Ishikawa (cell line): ENCODE results near the gene ETDB.

ENCODE experiments used
- CEBPB ChIP-seq: IDR thresholded peaks from 2 replicates; pipeline ENCODE4 v1.6.1; 2012
- CREB1 ChIP-seq: IDR thresholded peaks from 2 replicates; pipeline ENCODE4 v1.6.1; 2012; ENCODE audit warnings: low read depth
- EGR1 ChIP-seq: IDR thresholded peaks from 2 replicates; pipeline ENCODE4 v1.6.1; 2012
- EP300 ChIP-seq: IDR thresholded peaks from 2 replicates; pipeline ENCODE4 v1.6.1; 2012; ENCODE audit warnings: borderline replicate concordance
- FOXM1 ChIP-seq: IDR thresholded peaks from 2 replicates; pipeline ENCODE4 v1.6.1; 2012; ENCODE audit warnings: low read depth, borderline replicate concordance
- NFIC ChIP-seq: IDR thresholded peaks from 2 replicates; pipeline ENCODE4 v1.6.1; 2012
- RAD21 ChIP-seq: IDR thresholded peaks from 2 replicates; pipeline ENCODE4 v1.6.1; 2012; ENCODE audit warnings: low read depth
- REST ChIP-seq: IDR thresholded peaks from 2 replicates; pipeline ENCODE4 v1.6.1; 2012; ENCODE audit warnings: low read depth, mild to moderate bottlenecking
- TAF1 ChIP-seq: IDR thresholded peaks from 2 replicates; pipeline ENCODE4 v1.6.1; 2012; ENCODE audit warnings: low read depth, mild to moderate bottlenecking
- TCF12 ChIP-seq: IDR thresholded peaks from 2 replicates; pipeline ENCODE4 v1.6.1; 2012; ENCODE audit warnings: low read depth
- TEAD4 ChIP-seq: IDR thresholded peaks from 2 replicates; pipeline ENCODE4 v1.6.1; 2012
- USF1 ChIP-seq: IDR thresholded peaks from 2 replicates; pipeline ENCODE4 v1.6.1; 2012
- YY1 ChIP-seq: IDR thresholded peaks from 2 replicates; pipeline ENCODE4 v1.6.1; 2012; ENCODE audit warnings: low read depth
- ZBTB7A ChIP-seq: IDR thresholded peaks from 2 replicates; pipeline ENCODE4 v1.6.1; 2012; ENCODE audit warnings: low read depth
- TF ChIP-seq, protein P1 (sequence below): IDR thresholded peaks from 2 replicates; pipeline ENCODE4 v1.6.1; 2012

Gene ETDB

GRCh38 chrX:135095715-135096114 is 24.6 kb downstream of the ETDB start:
- TF ChIP-seq TEAD4, result no peak
- no peak for TF ChIP-seq ZBTB7A
- no peak for TF ChIP-seq EP300
- no peak for TF ChIP-seq NFIC
- no peak for TF ChIP-seq REST
- TF ChIP-seq FOXM1, result no peak
- no peak for TF ChIP-seq TAF1
- TF ChIP-seq CREB1, result no peak
- no peak for TF ChIP-seq RAD21

GRCh38 chrX:135094726-135095125 is 25.6 kb downstream of the ETDB start:
- TF ChIP-seq, protein P1, sequence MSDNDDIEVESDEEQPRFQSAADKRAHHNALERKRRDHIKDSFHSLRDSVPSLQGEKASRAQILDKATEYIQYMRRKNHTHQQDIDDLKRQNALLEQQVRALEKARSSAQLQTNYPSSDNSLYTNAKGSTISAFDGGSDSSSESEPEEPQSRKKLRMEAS, result no peak
- TF ChIP-seq TEAD4, result no peak
- no peak for TF ChIP-seq EP300
- TF ChIP-seq TAF1, result no peak
- no peak for TF ChIP-seq ZBTB7A
- no peak for TF ChIP-seq USF1
- TF ChIP-seq EGR1, result no peak
- TF ChIP-seq REST, result no peak
- no peak for TF ChIP-seq TCF12
- no peak for TF ChIP-seq FOXM1
- TF ChIP-seq RAD21, result no peak
- no peak for TF ChIP-seq NFIC
- no peak for TF ChIP-seq YY1
- no peak for TF ChIP-seq CREB1
- no peak for TF ChIP-seq CEBPB

GRCh38 chrX:135089126-135089525 is 31.2 kb downstream of the ETDB start:
- TF ChIP-seq EGR1 (no peak), TCF12 (no peak), NFIC (no peak), YY1 (no peak), ZBTB7A (no peak), USF1 (no peak), CEBPB (no peak), TEAD4 (no peak), CREB1 (no peak), REST (no peak)
- TF ChIP-seq, protein P1, result no peak

DNA sequence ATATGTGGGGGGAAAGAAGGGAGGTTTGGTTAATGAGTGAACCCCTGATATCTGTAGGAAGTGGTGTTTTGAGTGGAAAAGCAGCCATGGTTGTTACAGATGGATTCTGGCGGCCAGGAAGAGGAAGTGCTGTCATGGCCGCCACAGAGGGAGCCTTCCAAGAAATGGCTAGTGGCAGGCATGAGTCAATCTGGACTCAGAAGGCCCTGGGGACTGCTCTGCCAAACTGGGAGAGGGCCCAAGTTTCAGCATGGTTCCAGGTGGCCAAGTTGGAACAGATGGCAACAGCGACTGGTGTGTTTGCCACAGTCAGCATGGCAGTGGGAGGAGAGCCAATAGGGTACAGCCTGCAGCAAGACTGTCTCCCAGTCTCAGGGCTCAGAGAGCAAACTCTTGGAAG is 32.5 kb downstream of the ETDB start:
- TF ChIP-seq TAF1 (no peak), NFIC (no peak), USF1 (no peak), TCF12 (no peak), RAD21 (no peak), ZBTB7A (no peak), CEBPB (no peak), YY1 (no peak), FOXM1 (no peak)
- TF ChIP-seq, protein P1, result no peak
